H9 (cell line): ENCODE measurements around the gene TRPV6. TPM values are rescaled to one million over a fixed set of nuclear protein-coding genes. Genes with fewer than 3 reads are reported as not detected.

ENCODE experiments used
- DNase-seq: peaks from one replicate; pipeline ENCODE4 v3.0.0-alpha.2; 2017
- H2AFZ ChIP-seq: one replicate; pipeline ENCODE4 v1.6.1; 2013; ENCODE audit warnings: mild to moderate bottlenecking, low read length, control low read depth, moderate library complexity
- H2AK5ac ChIP-seq: 2 replicates; pipeline ENCODE4 v1.6.1; 2013; ENCODE audit warnings: low read length, control low read depth, mixed read lengths; ENCODE audit not compliant: insufficient read length
- H2BK120ac ChIP-seq: one replicate; pipeline ENCODE4 v1.6.1; 2013; ENCODE audit warnings: low read depth, mild to moderate bottlenecking, low read length, control low read depth, inconsistent platforms; ENCODE audit not compliant: poor library complexity, severe bottlenecking
- H2BK12ac ChIP-seq: 2 replicates; pipeline ENCODE4 v1.6.1; 2013; ENCODE audit warnings: low read length, control low read depth, mixed read lengths, low read depth; ENCODE audit not compliant: insufficient read length
- H2BK15ac ChIP-seq: 2 replicates; pipeline ENCODE4 v1.6.1; 2013; ENCODE audit warnings: low read depth, low read length, control low read depth
- H2BK20ac ChIP-seq: one replicate; pipeline ENCODE4 v1.6.1; 2013; ENCODE audit warnings: low read depth, mild to moderate bottlenecking, low read length, control low read depth, inconsistent platforms; ENCODE audit not compliant: poor library complexity, severe bottlenecking
- H2BK5ac ChIP-seq: 2 replicates; pipeline ENCODE4 v1.6.1; 2013; ENCODE audit warnings: low read length, control low read depth, mixed read lengths; ENCODE audit not compliant: insufficient read length
- H3K14ac ChIP-seq: 2 replicates; pipeline ENCODE4 v1.6.1; 2013; ENCODE audit warnings: low read length, control low read depth; ENCODE audit not compliant: insufficient read depth
- H3K18ac ChIP-seq: 2 replicates; pipeline ENCODE4 v1.6.1; 2013; ENCODE audit warnings: low read depth, mild to moderate bottlenecking, mixed read lengths, low read length, control low read depth; ENCODE audit not compliant: insufficient read length
- H3K23ac ChIP-seq: 2 replicates; pipeline ENCODE4 v1.6.1; 2013; ENCODE audit warnings: low read length, control low read depth, mixed read lengths, low read depth; ENCODE audit not compliant: insufficient read length
- H3K23me2 ChIP-seq: 2 replicates; pipeline ENCODE4 v1.6.1; 2013; ENCODE audit warnings: low read depth, mild to moderate bottlenecking, mixed read lengths, low read length, control low read depth; ENCODE audit not compliant: insufficient read length, poor library complexity, severe bottlenecking
- H3K27ac ChIP-seq: 2 replicates; pipeline ENCODE4 v1.5.1; 2013; ENCODE audit warnings: low read length, control low read depth, mixed read lengths, low read depth; ENCODE audit not compliant: insufficient read length
- H3K27me3 ChIP-seq: 2 replicates; pipeline ENCODE4 v1.6.1; 2013; ENCODE audit warnings: low read length, control low read depth, inconsistent platforms; ENCODE audit not compliant: insufficient read depth
- H3K4ac ChIP-seq: 2 replicates; pipeline ENCODE4 v1.6.1; 2013; ENCODE audit warnings: low read depth, mild to moderate bottlenecking, control low read depth, inconsistent platforms, low read length, moderate library complexity
- H3K4me1 ChIP-seq: 2 replicates; pipeline ENCODE4 v1.6.1; 2013; ENCODE audit warnings: low read length, control low read depth, inconsistent platforms; ENCODE audit not compliant: insufficient read depth
- H3K4me2 ChIP-seq: 2 replicates; pipeline ENCODE4 v1.6.1; 2013; ENCODE audit warnings: low read length, control low read depth, mixed read lengths; ENCODE audit not compliant: insufficient read length, insufficient read depth
- H3K56ac ChIP-seq: 2 replicates; pipeline ENCODE4 v1.6.1; 2013; ENCODE audit warnings: low read depth, mild to moderate bottlenecking, mixed read lengths, low read length, control low read depth; ENCODE audit not compliant: insufficient read length
- H3K79me1 ChIP-seq: 2 replicates; pipeline ENCODE4 v1.6.1; 2013; ENCODE audit warnings: low read depth, mild to moderate bottlenecking, moderate library complexity, low read length, control low read depth, inconsistent platforms; ENCODE audit not compliant: insufficient read depth, poor library complexity, severe bottlenecking
- H3K79me2 ChIP-seq: 2 replicates; pipeline ENCODE4 v1.6.1; 2013; ENCODE audit warnings: low read length, control low read depth, inconsistent platforms; ENCODE audit not compliant: insufficient read depth
- H3K9ac ChIP-seq: 2 replicates; pipeline ENCODE4 v1.6.1; 2013; ENCODE audit warnings: low read length, control low read depth, mixed read lengths; ENCODE audit not compliant: insufficient read length; ENCODE audit errors: extremely low read depth
- H3K9me3 ChIP-seq: one replicate; pipeline ENCODE4 v1.6.1; 2013; ENCODE audit warnings: low read depth, low read length, inconsistent platforms; ENCODE audit not compliant: control insufficient read depth
- H3T11ph ChIP-seq: one replicate; pipeline ENCODE4 v1.6.1; 2013; ENCODE audit warnings: mild to moderate bottlenecking, low read length, control low read depth, inconsistent platforms
- H4K20me1 ChIP-seq: one replicate; pipeline ENCODE4 v1.6.1; 2013; ENCODE audit not compliant: control insufficient read depth, insufficient read length, insufficient read depth
- H4K5ac ChIP-seq: 2 replicates; pipeline ENCODE4 v1.6.1; 2013; ENCODE audit warnings: low read depth, mild to moderate bottlenecking, mixed read lengths, low read length, control low read depth; ENCODE audit not compliant: insufficient read length
- H4K8ac ChIP-seq: replicated peaks from 2 replicates; pipeline ENCODE4 v1.6.1; 2013; ENCODE audit warnings: low read length, control low read depth, mixed read lengths, low read depth; ENCODE audit not compliant: insufficient read length
- H4K91ac ChIP-seq: 2 replicates; pipeline ENCODE4 v1.6.1; 2013; ENCODE audit warnings: low read depth, mild to moderate bottlenecking, moderate library complexity, mixed read lengths, low read length, control low read depth; ENCODE audit not compliant: insufficient read length
- H3K27ac Mint-ChIP-seq, 3 experiments: 2 replicates in 2 of 3; 3 replicates in 1 of 3; pipeline ENCODE4 v1.8.0; 2020 to 2021; ENCODE audit warnings: mixed read lengths in 3 of 3, mild to moderate bottlenecking in 1 of 3, moderate library complexity in 1 of 3
- H3K27me3 Mint-ChIP-seq: 2 replicates; pipeline ENCODE4 v1.8.0; 2021; ENCODE audit warnings: low read depth, mild to moderate bottlenecking, moderate library complexity, mixed read lengths
- H3K36me3 Mint-ChIP-seq, 3 experiments: 2 replicates in 2 of 3; 3 replicates in 1 of 3; pipeline ENCODE4 v1.8.0; 2020 to 2021; ENCODE audit warnings: low read depth in 3 of 3, mixed read lengths in 3 of 3; ENCODE audit not compliant: insufficient read depth in 1 of 3
- H3K4me1 Mint-ChIP-seq, 2 experiments: 2 replicates each; pipeline ENCODE4 v1.8.0; 2020; ENCODE audit warnings: mixed read lengths in 2 of 2
- H3K4me3 Mint-ChIP-seq, 2 experiments: 2 replicates in 1 of 2; 3 replicates in 1 of 2; pipeline ENCODE4 v1.8.0; 2020 to 2021; ENCODE audit warnings: mild to moderate bottlenecking in 2 of 2, mixed read lengths in 2 of 2, moderate library complexity in 1 of 2
- H3K9me3 Mint-ChIP-seq, 2 experiments: 2 replicates in 1 of 2; 3 replicates in 1 of 2; pipeline ENCODE4 v1.8.0; 2020; ENCODE audit warnings: mild to moderate bottlenecking in 2 of 2, mixed read lengths in 2 of 2, moderate library complexity in 1 of 2
- CTCF ChIP-seq: fragments of 200-600 bp; sonication (generic); conservative IDR thresholded peaks from 3 replicates; pipeline ENCODE4 v1.8.0; 2021; ENCODE audit warnings: antibody characterized with exemption, mild to moderate bottlenecking
- WGBS: extraction: QIAGEN DNeasy Blood & Tissue Kit; methylation state at CpG from one replicate; pipeline ENCODE4 v1.1.7; 2013; ENCODE audit warnings: missing lambda C conversion rate, low lambda C conversion rate, mixed read lengths; ENCODE audit not compliant: insufficient read length; ENCODE audit errors: extremely low coverage; 5-methylcytosine and 5-hydroxymethylcytosine counted together
- total RNA-seq: library from RNA; stranded (reverse); gene quantifications from 2 replicates; pipeline ENCODE4 v1.2.1, GENCODE V29; 2021

TRPV6 gene
- total RNA-seq, 1 experiment from 2014 or later: 0.61 TPM

GRCh38 chr7:142874409-142874808 lies 11.1 kb downstream of the TRPV6 start:
- Histone ChIP-seq H3T11ph (no peak overlapping the region), H3K27me3 (no peaks in the 10 kb centered on the region), H2BK12ac (no peak overlapping the region)

More at GRCh38 chr7:142874409-142874808, 11.1 kb downstream of the TRPV6 start:
- DNase-seq: no peak
- H3K79me2 ChIP-seq: no peaks in the 10 kb centered on the region
- H3K27me3 Mint-ChIP-seq: peaks cover 5% of the 10 kb centered on the region
- peaks cover 0 to 22% (median 11%) of the 10 kb centered on the region in 3 experiments; a peak in 5 of 7 replicates for H3K36me3 Mint-ChIP-seq
- WGBS: no CpG with 5 or more reads among the region's 7 CpGs
- no peaks in the 10 kb centered on the region for H3K79me1 ChIP-seq
- H3K18ac ChIP-seq: no peak overlapping the region
- H2BK15ac ChIP-seq: no peak overlapping the region
- H3K23ac ChIP-seq: no peak overlapping the region
- H4K5ac ChIP-seq: no peak overlapping the region
- H4K91ac ChIP-seq: no peak overlapping the region
- no peak overlapping the region for H4K8ac ChIP-seq
- H3K4me1 Mint-ChIP-seq: no peaks in the 10 kb centered on the region
- no peak overlapping the region for H2BK5ac ChIP-seq
- H3K4ac ChIP-seq: no peak overlapping the region
- H2BK20ac ChIP-seq: no peak overlapping the region
- H2AFZ ChIP-seq: no peak overlapping the region
- H4K20me1 ChIP-seq: no peaks in the 10 kb centered on the region
- H3K4me3 Mint-ChIP-seq: no peak overlapping the region
- no peak overlapping the region for H3K4me2 ChIP-seq
- H3K27ac ChIP-seq: no peak overlapping the region
- no peak overlapping the region for H3K56ac ChIP-seq
- no peaks in the 10 kb centered on the region for H3K4me1 ChIP-seq
- no peak overlapping the region for H3K14ac ChIP-seq
- no peaks in the 10 kb centered on the region for H3K23me2 ChIP-seq
- H3K27ac Mint-ChIP-seq: no peak overlapping the region; a peak in 1 of 7 replicates
- H2BK120ac ChIP-seq: no peak overlapping the region
- H3K9me3 ChIP-seq: no peaks in the 10 kb centered on the region
- TF ChIP-seq CTCF: no peak
- peaks cover 0 to 9% of the 10 kb centered on the region in 2 experiments; a peak in 2 of 5 replicates for H3K9me3 Mint-ChIP-seq
- H3K9ac ChIP-seq: no peak overlapping the region
- no peak overlapping the region for H2AK5ac ChIP-seq
